NCI-H2081 (cell line): ENCODE data around the gene SKI.
"Not testable (repeated sequence)": the region's sequence is repeated elsewhere in the genome, so short reads cannot be mapped to it uniquely, and the experiment has no call there.

Source experiments
- DNase-seq, 2 experiments: peaks; one replicate each; lab custom pipeline; 2025; lab: John Stamatoyannopoulos, UW

The SKI gene

DNA sequence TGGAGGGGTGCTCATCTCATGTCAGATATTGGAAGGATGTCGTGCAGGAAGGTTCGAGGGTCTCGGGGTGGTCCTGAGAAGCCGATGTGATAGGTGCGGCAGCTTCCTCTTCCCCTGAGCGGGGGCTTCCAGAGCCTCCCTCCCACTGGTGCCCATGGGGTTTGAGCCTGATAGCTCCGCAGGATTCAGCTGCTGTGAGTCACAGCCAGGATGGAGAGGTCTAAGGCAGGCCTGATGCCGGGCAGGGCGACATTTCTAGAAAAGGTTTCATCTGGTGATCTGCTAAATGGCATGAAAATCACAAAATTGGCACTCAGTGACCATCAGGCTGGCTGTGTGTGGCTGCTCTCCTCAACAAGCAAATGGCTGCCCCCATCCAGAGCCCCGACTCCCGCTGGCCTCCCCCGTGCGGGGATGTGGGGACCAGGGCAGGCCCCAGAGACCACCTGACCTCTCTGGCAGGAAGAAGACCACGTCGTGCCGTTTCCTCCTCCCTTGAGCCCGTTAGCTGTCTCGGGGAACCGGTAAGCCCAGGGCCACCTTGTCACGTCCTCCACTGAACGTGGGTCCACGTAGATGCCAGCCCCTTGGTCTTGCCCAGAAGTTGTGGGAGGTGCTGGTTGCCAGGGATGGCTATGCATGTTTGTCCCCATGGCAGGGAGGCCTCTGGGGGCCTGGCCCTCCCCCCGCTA, 66.1 kb downstream of the SKI start:
- no peak for DNase-seq

GRCh38 chr1:2294725-2295078, 66.6 kb downstream of the SKI start:
- DNase-seq: no peak

GRCh38 chr1:2295526-2295925, 67.4 kb downstream of the SKI start:
- no peak for DNase-seq

DNA sequence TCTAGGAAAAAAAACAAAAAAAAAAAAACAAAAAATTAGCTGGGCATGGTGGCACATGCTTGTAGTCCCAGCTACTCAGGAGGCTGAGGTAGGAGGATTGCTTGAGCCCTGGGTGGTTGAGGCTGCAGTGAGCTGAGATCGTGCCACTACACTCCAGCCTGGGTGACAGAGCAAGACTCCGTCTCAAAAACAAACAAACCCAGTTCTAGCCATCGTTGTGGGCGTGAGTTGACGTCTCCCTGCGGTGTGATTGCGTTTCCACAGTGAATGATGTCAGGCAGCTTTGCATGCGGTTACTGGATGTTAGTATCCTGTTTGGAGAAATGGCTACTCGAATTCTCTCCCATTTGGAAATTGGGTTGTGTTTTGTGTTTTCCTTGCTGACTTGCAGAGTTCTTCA, 68.1 kb downstream of the SKI start:
- DNase-seq: not testable (repeated sequence)

GRCh38 chr1:2296614-2297013, 68.5 kb downstream of the SKI start:
- no peak for DNase-seq

DNA sequence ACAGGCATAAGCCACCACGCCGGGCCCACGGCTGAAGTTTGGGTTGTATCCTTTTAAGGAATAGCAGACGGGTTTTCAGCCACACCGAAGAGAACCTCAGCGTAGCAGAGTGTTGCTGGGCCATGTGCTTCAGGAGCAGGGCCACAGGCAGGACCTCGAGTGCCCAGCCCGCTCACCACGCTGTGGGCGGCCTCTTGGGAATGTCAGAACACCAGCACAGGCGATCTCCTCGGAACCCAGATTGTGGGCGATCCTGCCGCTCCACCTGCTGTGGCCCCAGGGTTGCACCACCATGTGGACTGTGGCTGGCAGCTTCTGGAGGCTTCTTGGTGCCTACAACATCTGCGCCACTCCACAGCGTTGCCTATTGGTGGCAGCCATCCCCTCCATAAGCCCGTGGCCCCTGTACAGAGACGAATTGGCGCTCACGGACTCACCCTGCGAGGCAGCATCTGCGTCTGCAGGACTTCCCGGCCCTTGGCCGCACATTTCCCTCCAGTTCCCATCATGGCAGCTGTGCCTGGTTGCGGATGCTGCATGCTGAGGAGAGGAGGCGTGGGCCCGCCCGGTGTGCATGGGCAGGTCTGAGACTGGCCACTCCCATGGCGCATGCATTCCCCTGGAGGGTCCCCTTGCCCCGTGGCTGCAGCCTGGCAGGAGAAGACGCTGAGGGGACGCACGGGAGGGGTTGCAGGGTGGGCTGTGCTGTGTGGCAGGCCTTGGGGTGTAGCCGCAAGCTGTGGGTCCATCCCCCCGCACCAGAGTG, 69.3 kb downstream of the SKI start:
- no peak for DNase-seq

DNA sequence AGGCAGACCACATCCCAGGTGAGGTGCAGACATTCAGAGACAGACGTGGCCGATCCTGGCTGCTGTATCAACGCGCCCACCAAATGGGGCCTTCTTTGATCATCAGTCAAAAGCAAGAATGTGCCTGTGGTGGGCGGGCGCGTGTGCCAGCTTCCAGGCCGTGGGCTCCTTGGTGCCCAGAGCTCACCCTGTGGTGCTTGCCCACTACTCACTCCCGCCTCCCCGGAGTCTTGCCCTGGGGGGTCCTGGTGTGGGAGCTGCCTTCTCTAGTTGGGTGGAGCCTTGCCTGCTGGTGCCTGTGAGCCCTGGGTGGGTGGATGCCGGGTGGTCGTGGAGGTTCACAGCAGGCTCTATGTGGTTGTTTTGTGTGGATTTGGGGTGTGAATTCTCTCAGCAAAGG, 70.6 kb downstream of the SKI start:
- no peak for DNase-seq

- no peak for DNase-seq
Measured at GRCh38 chr1:2299131-2299627, 71.1 kb downstream of the SKI start.

DNA sequence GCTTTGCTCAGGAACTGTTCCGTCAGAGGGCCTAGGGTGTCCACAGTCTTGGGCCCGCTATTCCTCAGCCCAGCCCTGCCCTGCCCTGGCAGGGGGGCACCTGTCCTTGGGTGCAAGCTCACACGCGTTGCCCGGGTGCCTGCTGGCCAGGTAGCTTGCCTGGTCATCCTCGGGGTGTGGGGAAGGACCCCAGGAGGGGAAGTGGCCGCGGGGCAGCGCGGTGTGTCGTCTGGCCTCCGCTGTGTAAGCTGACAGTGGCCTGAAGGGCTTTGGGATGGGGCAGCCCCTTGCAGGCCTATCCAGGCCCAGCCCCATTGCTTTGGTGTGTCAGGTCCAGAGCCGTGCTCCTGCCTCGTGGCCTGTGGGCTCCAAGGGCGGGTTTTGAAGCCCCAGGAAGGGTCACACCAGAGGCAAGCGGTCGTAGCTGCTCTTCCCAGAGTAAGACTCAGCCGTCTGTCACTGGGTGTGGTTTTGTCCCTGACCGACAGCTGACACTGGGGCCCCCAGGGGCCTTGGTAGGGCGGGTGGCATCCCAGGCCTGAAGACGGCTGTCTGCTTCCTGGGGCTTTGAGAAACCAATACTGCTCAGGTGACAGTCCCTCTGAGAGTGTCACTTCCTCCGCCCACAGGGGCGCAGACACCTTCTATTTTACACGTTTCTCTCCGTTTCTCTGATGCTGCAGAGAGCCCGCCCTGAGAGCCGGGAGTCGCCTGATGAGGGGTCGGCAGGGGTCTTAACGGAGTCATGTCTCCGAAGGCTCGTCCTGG, 72.1 kb downstream of the SKI start:
- DNase-seq: no peak

GRCh38 chr1:2300851-2301606, 72.9 kb downstream of the SKI start:
- DNase-seq: no peak

GRCh38 chr1:2301607-2302291, 73.6 kb downstream of the SKI start:
- no peak for DNase-seq

DNA sequence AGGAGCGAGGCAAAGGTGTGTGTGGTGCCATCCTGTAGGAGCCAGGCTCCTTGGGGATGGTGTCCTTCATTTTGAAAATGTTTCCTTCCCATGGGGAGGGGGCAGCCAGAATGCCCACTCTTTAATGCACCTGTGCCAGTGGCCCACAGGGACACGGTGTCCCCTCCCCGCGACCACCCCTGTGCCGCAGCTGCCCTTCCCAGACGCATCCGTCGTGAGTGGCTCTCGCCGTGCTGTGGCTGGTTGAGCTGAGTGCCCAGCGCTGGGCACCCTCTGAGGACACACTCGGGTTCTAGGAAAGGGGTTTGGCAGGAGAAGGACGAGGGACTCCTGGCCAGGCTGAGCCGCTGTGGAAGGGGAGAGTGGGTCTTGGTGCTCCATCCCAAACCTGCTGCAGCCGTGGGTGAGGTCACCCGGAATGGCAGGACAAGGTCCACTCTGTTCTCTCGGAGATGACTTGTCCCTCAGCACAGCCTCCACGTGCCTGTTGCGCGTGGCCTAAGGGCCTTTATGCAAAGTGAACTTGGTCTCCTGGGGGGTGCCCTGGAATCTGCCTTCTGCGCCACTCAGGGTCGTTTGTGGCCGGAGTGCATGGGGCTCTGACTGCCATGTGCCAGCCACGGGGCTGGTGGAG, 74.3 kb downstream of the SKI start:
- no peak for DNase-seq

DNA sequence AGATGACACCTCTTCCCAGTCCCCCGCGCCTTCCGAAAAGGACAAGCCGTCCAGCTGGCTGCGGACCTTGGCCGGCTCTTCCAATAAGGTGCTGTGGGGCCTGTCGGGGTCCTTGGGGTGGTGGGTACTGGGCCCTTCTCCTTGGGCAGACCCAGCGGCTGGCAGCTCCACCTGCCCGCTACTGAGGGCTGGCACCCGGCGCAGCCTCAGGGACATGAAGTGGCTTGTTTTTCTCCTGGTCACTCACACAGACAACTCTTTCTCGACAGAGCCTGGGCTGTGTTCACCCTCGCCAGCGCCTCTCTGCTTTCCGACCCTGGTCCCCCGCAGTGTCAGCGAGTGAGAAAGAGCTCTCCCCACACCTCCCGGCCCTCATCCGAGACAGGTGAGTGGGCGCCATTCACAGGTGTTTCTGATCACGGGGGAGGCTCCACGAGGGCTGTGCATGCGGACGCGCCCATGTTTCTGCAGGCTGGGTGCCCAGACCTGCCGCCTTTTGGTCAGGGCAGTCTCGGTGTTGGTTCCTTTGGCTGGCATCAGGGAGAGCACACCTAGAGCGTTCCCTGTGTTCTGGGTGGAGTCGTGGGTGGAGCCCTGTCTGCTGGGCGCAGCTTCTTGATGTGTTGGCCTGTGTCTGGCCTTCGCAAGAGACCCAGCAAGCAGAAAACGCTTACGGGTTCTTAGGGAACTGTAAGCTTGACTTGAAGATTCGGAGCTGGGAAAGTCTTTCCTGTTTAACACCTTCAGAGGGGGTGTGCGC, 75.1 kb downstream of the SKI start:
- no peak for DNase-seq

DNA sequence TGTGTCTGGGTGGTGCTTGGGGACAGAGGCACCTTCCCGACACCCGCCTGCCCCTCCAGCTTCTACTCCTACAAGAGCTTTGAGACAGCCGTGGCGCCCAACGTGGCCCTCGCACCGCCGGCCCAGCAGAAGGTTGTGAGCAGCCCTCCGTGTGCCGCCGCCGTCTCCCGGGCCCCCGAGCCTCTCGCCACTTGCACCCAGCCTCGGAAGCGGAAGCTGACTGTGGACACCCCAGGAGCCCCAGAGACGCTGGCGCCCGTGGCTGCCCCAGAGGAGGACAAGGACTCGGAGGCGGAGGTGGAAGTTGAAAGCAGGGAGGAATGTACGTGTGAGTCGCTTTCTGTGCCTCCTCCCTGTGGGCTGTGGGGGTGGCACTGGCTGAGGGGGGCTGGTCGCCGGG, 75.7 kb downstream of the SKI start:
- DNase-seq: no peak

DNA sequence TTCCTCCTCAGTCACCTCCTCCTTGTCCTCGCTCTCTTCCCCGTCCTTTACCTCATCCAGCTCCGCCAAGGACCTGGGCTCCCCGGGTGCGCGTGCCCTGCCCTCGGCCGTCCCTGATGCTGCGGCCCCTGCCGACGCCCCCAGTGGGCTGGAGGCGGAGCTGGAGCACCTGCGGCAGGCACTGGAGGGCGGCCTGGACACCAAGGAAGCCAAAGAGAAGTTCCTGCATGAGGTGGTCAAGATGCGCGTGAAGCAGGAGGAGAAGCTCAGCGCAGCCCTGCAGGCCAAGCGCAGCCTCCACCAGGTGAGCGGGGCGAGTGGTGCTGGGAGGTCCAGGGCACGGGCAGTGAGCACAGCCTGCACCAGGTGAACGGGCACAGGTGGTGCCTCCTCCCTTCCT, 76.2 kb downstream of the SKI start:
- DNase-seq: no peak

GRCh38 chr1:2304921-2305681, 77.0 kb downstream of the SKI start:
- no peak for DNase-seq

- DNase-seq: no peak
Measured at GRCh38 chr1:2306151-2306978, 78.2 kb downstream of the SKI start.

GRCh38 chr1:2307064-2307605, 79.0 kb downstream of the SKI start:
- no peak for DNase-seq
